ENCODE measurements around the gene PLAAT1.

Gene PLAAT1

GRCh38 chr3:193253986-193254660 is 13.1 kb downstream of the PLAAT1 start:
- ATAC-seq: no peak

GRCh38 chr3:193261970-193262369 is 20.9 kb downstream of the PLAAT1 start:
- ATAC-seq: no peak

GRCh38 chr3:193262707-193263106 is 21.7 kb downstream of the PLAAT1 start:
- ATAC-seq: no peak

- no peak for ATAC-seq
These were observed 28.5 kb downstream of the PLAAT1 start for GRCh38 chr3:193269343-193270028.

- ATAC-seq: no peak
These were observed 29.4 kb downstream of the PLAAT1 start for GRCh38 chr3:193270451-193270850.

- no peak for ATAC-seq
These were observed 30.2 kb downstream of the PLAAT1 start for GRCh38 chr3:193271101-193271840.

- ATAC-seq: no peak
These were observed 51.4 kb downstream of the PLAAT1 start for GRCh38 chr3:193292386-193292785.

- no peak for ATAC-seq
These were observed 55.0 kb downstream of the PLAAT1 start for GRCh38 chr3:193295985-193296384.

- peak in 1 of 2 donors; percentile 38 for ATAC-seq
These were observed 56.4 kb downstream of the PLAAT1 start for GRCh38 chr3:193297421-193297820.

GRCh38 chr3:193301433-193301832 is 60.4 kb downstream of the PLAAT1 start:
- no peak for ATAC-seq

GRCh38 chr3:193305356-193305755 is 64.3 kb downstream of the PLAAT1 start:
- ATAC-seq: no peak

GRCh38 chr3:193310914-193311723 is 70.1 kb downstream of the PLAAT1 start:
- no peak for ATAC-seq

GRCh38 chr3:193313061-193313958 is 72.3 kb downstream of the PLAAT1 start:
- no peak for ATAC-seq

- ATAC-seq: no peak
These were observed 73.1 kb downstream of the PLAAT1 start for GRCh38 chr3:193314161-193314560.

- no peak for ATAC-seq
These were observed 76.8 kb downstream of the PLAAT1 start for GRCh38 chr3:193317682-193318300.
